Measurements from ENCODE around the gene FAM78B.

The FAM78B gene

DNA sequence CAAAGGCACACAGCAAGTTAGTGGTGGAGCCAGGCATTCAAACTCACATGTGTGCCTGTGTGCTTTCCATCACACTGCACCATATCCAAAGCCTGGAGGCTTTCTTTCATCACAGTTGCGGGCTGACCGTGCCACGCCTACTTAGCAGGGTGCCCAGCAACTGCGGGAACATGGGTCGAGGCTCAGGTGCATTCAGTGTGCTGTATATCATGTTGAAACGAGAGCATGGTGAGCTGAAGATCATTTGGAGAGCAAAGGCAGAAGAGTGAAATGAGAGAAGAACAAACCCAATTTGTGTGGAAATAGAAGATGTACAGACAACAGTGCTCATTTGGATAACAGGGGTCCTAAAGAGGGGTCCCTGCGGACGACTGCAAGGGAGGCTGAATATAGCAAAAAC is 46.5 kb downstream of the FAM78B start:
- DNase-seq (ENCODE audit: low read depth, low spot score) = no peak

DNA sequence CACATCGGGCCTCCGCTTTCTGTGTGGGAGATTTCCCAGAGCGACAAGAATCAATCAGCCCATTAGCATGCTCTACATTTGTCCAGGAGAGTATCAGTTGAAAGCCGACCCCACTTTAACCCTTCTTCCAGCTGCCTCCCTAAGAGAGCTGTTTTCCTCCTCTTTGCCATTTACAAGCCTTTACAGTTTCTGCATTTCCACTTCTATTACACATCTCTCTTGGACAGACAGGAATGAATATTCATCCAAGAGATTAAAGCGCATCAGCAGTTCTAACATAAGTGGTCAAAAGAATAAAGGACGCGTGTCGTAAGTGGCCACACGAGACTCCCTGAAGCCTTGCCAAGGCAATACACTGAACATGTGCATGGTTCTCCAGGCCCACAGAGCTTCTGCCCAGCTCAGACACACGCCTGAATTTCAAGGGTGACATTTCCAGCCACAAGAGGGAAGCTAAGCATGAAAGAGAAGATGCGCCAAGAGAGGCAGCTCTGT is 47.3 kb downstream of the FAM78B start:
- DNase-seq (ENCODE audit: low read depth, low spot score) = no peak

DNA sequence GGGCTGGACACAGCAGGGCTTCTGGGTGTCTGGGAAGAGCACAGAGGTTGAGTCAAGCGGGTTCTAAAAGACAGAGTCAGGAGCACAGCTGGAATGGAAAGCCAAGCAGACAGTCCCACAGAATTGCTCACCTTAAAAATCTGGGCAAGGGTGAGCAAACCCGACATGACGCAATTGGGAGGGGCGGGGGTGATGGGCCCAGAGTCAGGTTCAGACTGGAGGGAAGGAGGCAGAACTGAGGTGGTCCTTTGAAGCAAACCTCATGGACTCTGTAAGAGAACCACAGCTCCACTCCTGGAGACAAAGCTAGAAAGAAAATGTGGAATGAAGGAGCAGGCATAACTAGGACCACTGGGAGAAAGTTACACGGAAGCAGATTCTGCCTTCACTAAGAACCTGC is 49.0 kb downstream of the FAM78B start:
- DNase-seq (ENCODE audit: low read depth, low spot score) = no peak

DNA sequence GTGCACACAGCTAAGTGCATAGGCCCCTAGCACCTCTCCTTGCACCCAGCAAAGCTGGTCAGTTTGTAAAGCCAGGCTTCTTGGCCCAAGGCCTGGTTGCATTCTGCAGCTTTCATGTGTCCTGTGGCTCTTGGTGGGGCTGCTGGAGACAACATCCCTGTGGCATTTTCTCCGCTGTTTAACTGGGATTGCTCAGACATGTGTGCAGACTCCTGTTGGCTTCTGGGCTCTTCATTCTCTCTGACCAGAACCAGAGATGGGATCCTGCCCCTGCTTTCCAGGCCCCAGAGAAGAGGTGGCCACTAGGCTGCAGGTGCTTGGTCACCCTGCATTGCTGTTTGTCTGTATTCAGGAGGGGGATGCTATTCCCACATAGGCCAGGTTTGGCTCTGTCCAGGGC is 50.8 kb downstream of the FAM78B start:
- no peak for DNase-seq (ENCODE audit: low read depth, low spot score)

DNA sequence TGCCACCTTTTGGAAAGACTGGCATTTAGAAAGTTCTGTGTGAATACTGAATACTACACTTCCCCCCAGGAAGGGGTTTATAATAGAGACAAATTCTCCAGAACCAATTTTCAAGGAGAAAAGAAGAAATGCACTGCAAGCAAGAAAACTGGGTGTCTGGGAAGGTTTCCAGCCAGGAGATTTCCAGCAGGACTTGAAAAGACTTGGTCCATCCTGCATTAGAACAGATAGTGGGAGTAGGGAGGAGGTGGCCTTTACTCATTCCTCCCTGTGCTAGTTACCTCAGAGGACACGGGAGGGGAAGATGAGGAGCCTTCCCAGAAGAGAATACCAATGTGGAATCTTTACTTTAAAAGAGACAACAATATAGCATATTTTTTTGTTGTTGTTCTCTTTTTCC is 52.4 kb downstream of the FAM78B start:
- DNase-seq (ENCODE audit: low read depth, low spot score) = no peak

DNA sequence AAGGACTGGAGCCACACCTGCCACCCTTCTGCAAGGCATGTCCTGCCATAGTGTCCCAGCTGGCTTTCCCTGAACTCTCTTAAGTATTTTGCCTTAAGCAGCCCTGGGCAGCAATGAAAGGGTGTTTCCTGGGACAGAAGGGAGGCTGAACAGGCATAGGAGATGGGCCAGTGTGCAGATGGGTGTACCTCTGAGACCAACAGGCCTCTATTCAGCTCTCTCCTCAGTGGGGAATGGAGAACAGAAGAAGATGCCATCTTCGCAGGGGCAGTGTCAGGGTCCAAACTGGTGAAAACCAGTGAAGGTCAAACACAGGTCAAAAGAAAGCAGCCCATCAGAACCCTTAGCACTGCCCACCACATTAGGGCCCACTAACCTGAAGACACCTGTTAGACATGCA is 53.2 kb downstream of the FAM78B start:
- DNase-seq (ENCODE audit: low read depth, low spot score) = no peak

DNA sequence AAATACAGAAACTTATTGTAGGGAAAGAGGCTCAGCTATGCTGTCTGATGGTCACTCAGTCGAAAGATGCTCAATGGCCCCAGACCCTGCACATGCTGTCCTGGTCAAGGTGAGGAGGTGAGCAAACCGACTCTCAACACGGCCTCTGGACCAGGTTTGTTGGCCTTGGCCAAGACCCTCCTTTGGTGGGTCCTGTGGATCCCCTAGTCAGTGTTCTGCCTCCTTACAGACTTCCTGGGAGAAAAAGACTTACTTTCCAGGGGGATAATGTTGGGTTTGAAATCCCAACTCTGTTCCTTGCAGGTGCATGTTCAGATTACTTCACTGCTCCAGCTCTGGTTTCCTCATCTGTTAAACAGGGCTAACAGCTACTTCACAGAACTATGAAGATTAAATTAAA is 53.8 kb downstream of the FAM78B start:
- DNase-seq (ENCODE audit: low read depth, low spot score) = no peak

DNA sequence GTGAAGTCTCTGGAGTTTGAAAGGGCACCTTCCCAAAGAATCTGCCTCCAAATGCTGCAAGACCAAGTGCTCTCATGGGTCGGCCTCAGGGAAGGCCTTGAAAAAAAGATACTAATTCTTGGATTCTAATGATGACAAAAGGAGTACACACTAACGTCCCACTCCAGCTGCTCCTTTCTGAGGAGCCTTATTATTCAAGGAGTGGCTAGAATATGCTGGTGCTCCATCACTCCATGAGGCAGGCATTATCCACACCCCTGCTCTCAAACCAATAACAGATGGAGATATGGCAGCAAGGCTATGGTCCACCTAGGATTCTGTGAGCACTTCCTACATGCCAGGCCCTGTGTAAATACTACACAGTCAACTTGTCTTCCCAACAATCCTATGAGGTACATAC is 54.4 kb downstream of the FAM78B start:
- DNase-seq (ENCODE audit: low read depth, low spot score) = no peak

DNA sequence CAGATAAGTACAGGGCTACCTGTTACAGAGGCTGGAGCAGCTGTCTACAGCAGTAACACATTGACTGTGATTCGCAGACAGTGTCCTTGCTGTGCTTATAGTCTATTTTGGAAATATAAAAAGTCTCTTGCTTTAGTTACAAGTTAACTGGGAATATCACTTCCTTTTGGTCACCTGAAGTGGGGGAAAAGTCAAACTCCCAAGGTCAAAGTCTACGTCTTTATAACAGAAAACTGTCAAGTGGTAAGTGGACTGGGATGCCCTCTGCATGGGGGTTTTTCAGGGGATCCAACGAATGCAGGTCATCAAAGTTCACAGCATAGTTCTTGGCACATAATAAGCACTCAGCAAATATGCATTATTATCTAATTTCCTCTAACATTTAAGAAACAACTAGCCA is 55.4 kb downstream of the FAM78B start:
- no peak for DNase-seq (ENCODE audit: low read depth, low spot score)

DNA sequence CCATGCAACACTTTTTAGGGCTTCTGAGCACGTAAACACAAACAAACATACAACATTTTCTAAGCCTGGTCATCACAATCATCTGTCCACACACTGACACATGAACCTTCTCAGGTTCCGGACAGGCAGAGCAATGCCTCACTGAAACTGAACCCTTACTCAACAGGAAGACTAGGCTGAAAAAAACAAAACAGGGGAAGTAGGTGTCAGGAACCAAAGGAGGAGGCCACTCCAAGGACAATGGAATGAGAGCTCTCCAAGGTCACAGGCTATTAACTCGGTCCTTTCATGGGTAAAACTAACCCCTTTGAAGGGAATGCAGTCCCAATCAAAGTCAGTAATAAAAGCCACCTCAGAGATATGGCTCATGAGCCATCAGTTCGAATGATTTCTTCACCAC is 76.6 kb downstream of the FAM78B start:
- DNase-seq (ENCODE audit: low read depth, low spot score) = no peak

DNA sequence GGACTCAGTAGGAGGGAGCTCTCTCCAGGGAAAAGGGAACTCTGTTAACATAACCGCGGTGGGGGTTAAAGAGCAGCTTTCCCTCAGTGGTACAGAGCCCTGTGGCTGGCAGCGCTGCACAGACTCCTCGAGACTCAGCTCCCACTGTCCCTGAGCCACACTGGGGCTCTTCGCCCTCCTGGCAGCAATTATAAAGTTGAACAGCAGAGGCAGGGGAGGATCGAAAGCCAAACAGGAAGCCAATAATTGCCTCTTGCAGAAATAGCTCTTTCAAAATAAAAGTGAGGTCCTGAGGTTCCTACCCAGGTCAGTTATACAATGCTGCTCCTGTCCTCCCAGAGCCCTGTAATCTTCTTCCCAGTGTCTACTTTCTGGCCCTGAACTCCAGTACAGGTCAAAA is 77.0 kb downstream of the FAM78B start:
- DNase-seq (ENCODE audit: low read depth, low spot score) = no peak

DNA sequence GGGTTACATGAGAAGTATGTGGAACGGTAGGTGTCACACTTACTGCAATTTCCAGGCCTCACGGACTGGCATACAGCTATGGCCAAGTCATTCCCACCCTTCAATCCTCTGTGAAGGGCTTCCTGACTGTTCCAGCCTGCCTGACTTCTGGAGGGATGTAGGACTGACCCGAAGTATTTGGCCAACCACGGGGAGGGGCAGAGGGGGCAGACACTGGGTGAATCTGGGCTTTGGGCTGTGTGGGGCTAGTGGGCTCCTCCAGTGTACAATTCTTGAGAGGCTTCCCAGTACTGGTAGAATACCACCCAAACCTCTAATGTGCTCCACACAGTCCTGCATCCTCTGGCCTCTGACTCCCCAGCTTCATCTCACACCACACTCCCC is 78.2 kb downstream of the FAM78B start:
- DNase-seq (ENCODE audit: low read depth, low spot score) = no peak

DNA sequence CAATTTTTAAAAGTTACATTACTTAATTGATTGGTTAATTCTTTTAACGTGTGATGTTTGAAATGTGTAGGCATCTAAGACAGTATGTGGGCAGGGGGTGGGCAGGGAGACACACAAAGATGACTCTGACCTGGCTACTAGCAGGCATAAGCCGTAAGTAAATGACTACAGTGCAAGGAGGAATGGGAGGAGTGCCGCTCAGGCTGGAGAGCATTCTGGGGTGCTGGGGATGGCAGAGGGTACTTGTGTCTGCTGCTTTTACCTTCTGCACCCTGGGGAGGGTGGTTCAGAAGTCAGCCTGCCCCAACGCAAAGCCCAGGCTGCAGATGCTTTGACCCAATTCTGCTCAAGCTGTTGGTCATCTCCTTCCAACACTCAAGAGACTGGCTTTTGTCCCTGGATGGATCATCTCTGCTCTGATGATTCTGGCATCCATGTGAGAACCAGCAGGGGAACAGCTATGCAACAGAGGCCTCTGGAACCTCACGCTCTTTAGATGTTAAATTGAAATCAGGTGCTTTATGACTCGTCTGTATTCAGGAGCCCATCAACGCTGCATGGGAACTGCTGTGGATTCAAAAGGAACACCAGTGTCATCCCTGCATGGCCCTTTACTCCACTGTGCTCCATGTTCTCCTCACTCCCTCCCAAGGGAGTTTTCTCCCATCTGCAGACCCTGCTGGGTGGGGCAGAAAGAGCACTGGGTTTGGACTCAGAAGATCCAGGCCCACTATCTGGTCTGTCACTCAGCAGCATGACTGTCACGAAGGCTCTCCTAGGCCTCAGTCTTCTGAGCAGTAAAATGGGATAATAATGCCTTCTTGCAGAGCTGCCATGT is 78.8 kb downstream of the FAM78B start:
- DNase-seq (ENCODE audit: low read depth, low spot score) = no peak

DNA sequence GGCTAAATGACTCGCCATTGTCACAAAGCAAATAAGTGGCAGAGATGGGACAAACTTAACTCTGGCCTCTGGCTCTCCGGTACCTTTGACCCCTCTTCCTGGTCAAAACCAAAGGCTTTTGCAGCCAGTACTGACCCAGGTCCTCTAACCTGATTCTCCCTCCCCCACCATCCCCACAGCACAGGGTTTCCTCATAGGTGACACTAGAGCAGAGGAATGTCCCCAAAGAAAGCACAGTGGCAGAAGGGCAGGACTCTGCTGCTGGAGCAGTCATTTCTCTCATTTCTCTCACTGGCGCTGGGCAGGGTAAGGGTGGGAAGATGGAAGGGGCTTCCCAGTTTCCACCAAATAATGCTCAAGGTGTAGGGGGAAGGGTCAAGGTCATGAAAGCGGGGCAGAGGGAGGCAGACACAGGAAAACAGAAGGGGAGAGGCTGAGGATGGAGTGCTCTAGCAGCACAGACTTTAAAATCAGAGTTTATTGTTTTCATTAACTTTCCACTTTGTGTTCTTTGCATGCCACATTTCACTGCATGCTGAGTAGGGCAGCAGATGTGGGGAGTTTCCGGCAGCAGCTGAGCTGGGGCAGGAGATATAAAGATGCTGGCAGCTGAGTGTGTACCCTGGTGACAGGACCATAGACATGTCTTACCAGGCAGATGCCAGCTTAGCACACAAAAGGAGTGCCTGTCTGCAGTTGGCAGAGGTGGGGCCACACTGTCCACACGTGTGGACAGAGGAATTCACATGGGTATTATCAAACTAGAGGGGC is 80.5 kb downstream of the FAM78B start:
- no peak for DNase-seq (ENCODE audit: low read depth, low spot score)

DNA sequence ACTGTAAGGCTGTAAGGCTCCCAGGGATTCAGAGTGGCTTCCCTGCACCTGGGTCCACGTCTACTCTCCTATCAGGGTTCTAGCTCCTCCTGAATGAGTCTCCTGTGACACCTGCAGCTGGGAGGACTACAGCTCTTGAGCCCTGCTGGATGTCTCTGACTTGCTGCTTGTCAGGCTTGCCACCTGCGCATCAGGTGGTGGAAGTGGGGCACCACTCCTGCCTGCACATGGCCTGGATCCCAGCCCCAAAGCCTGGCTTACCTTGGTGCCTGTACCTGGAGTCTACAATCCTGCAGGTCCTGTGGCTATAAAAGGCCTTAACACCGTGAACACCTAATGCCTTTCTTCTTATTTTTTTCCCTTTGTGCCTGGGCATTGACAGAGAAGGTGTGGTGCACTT is 82.2 kb downstream of the FAM78B start:
- no peak for DNase-seq (ENCODE audit: low read depth, low spot score)

DNA sequence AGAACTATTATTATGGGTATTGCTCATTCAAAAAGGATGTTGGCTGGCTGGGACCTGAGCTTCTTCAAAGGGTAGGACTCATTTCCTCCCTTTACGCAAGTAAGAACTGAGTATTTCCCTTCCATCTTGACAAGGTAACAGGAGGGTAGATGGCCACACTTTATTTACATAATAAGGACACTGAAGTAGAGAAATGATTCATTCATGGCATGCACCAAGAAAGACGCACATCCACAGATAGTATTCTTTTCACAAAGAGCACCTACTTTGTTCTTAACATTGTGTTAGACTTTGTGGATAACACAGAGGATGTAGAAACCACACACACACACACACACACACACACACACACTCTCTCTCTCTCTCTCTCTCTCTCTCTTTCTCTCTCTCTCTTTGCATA is 82.9 kb downstream of the FAM78B start:
- DNase-seq (ENCODE audit: low read depth, low spot score) = no peak

DNA sequence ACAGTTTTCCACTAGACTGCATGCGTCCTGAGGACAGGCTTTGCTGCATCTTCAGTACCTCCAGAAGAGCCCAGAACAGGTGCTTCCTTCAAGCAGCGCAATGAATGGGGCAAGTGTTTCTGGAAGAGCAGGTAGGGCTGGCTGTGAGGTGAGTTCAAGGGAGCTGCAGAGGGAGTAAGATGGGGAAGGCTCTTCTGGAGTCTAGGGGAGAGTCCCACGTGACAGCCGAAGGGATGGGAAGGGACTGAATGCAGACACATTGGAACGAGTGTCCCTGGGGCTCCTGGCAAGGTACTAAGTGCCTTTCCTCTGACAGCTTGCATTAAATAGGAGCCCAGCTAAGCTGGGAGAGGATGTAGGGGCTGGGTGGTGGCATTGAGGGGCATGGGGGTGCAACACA is 84.2 kb downstream of the FAM78B start:
- no peak for DNase-seq (ENCODE audit: low read depth, low spot score)

DNA sequence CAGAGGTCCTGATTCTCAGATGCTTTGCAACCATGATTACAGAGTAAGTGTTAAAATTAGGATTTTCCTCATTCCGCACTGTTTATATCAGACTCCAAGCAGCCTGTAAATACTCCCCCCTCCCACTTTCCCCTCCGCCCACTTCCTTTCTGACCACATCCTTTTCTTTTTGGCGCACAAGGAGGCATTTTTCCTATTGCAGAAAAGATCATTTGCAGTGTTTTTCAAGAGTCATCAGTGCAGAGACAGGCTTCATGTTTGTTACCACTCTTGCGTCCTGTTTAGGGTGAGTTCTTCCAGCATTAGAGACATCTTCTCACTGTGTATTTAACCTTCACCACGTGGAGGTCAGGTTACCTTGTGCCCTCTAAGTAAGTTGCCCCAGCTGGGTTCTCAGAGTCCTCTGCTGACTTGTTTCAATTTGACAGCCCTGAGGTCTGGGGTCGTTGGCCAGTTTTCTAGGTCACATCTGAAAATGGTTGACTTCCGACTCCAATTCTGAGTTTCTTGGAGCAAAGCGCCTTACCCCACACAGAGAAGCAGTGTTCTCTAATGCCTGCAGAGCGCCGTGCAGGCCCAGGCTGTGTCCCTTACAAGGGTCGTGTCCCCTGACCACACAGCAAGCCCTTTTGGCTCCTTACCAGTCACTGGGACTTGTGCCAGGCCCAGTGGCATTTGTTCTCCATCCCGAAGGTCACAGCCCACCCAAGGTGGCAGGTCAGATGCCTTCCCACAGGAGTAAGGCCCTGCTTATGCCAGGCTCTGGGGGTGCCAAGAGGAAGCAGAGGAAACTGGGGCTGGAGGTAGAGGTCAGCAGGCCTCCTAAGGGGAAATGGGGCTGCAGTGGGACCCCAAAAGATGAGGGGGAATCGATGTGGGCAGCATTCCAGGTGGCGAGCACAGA is 85.6 kb downstream of the FAM78B start:
- DNase-seq (ENCODE audit: low read depth, low spot score) = no peak

DNA sequence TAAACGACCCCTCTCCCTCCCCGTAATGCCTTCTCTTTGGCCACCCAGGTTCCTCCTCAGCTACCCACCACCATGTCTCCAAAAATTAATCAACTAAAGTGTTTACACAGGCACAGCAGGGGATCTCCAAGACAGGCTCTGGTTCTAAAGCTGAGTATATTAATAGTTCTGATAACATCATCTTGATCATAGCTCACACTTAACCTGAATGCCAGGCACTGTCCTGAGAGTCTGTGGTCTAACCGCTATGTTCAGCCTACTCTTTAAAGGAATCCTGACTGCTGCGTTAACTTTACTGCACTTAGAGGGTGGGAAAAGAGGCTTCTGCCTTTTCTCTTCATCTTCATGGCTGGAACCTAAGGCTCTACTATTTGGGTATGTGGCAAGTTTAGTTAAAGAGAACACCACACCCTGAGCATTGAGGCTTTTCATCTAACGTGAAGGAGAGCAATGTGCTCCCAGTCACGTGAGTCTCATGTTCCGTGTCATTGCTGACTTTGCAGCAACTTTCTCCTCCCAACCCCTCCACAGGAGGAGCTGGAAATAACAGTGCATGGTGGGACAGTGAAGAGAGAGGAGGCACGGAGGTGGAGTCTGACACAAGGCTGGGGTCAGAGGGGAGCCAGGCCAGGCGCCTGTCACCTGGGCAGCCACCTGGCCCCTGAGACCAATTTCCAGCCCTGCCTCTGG is 86.4 kb downstream of the FAM78B start:
- no peak for DNase-seq (ENCODE audit: low read depth, low spot score)

DNA sequence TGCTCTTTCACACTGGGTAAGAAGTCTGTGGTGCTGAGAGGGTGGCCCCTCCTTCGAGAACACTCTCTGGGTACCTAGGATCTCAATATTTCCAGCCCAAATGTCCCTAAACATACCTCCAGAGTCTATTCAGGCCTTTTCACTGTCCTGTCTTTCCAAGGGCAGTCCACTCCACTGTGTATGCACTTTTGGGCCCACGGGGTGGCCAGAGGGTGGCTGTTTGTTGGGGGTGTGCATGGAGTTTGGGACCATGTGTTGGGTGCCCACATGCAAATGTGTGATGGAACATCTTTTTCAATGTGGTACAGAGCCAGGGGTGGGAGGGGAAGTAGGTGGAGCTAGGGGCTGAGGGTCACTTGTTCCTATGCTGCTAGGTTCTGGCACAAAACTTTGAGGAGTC is 87.5 kb downstream of the FAM78B start:
- no peak for DNase-seq (ENCODE audit: low read depth, low spot score)

DNA sequence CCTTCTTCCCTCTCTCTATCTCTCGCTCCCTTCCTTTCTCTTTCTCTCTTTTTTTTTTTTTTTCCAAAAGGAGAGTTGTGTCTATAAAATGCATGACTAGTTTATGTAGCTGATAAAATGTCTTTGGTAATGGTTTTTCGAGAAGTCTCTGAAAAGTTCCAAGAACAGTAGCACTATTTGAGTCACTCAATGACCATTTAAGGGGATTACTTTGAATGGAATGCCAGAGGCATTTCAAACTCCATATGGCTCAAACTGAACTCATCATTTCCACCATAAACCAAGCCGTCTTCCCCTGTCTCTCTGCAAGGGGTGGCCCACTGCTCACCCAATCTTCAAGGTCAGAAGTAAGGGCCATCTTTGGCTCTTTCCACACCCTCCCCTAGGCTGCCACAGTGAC is 93.3 kb downstream of the FAM78B start:
- DNase-seq (ENCODE audit: low read depth, low spot score) = no peak
